ENCODE data around the gene INPP4A. TPM values are rescaled to one million over a fixed set of nuclear protein-coding genes. Genes with fewer than 3 reads are reported as not detected.

Gene INPP4A
- total RNA-seq, 2 donors from 2014 or later, result 10.9 to 12.2 TPM

GRCh38 chr2:98558852-98559530 lies 114.3 kb downstream of the INPP4A start:
- Histone ChIP-seq H3K9me3 (no peaks in the 10 kb centered on the region), H3K4me3 (no peak overlapping the region), H3K27me3 (no peaks in the 10 kb centered on the region), H3K36me3 (replicated peaks in 1 of 2; ENCODE audit: insufficient read depth in 1 of 2, low read depth in 2 of 2) (peaks cover 0 to 3% of the 10 kb centered on the region in 2 donors), H3K4me1 (no peaks in the 10 kb centered on the region), H3K27ac (no peak overlapping the region)
- TF ChIP-seq POLR2A (IDR thresholded peaks at IDR 0.05), result no peak
- no peak for TF ChIP-seq CTCF (IDR thresholded peaks at IDR 0.05)
- intact Hi-C loops (cut with DNase I), result no loop called here
- no peak for ATAC-seq
- 93 to 95% methylated on average over 16 of the region's 16 CpGs for WGBS, 2 donors
- DNase-seq, result no peak

- intact Hi-C loops (cut with DNase I), result no loop called here
- no peaks in the 10 kb centered on the region for H3K4me1 ChIP-seq
- no peaks in the 10 kb centered on the region for H3K27me3 ChIP-seq
- no peak for TF ChIP-seq CTCF (IDR thresholded peaks at IDR 0.05)
- H3K36me3 ChIP-seq (replicated peaks in 1 of 2; ENCODE audit: insufficient read depth in 1 of 2, low read depth in 2 of 2), result peaks cover 0 to 3% of the 10 kb centered on the region in 2 donors
- 82 to 89% methylated on average over 3 of the region's 3 CpGs for WGBS, 2 donors
- H3K9me3 ChIP-seq, result no peaks in the 10 kb centered on the region
- no peak overlapping the region for H3K27ac ChIP-seq
- DNase-seq (no peak), ATAC-seq (no peak)
- no peak overlapping the region for H3K4me3 ChIP-seq
These were observed 114.9 kb downstream of the INPP4A start for GRCh38 chr2:98559581-98559980.

DNA sequence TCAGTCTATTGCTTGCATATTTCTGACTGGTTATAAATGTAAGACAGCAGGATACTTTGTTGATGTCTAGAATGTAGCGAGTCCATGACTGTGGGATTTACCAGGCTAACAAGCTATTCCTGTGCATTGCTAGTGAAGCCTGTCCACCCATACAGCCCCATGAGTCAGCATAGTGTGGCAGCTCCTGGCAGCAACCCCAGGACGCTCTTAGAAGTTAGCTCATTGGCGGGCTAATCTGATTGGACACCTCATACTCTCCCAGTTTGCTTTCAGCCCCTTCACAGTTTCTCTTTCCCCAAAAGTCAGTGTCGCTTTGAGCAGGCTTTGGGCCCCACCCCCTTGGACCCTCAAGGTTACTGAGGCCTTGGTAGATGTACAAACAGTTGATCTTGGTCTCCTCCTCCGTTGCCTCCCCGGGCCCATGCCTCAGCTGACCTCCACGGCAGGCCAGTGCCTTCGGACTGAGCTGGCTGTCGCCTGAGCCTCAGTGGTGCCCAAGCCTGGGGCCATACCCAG lies 115.7 kb downstream of the INPP4A start:
- no peaks in the 10 kb centered on the region for H3K27me3 ChIP-seq
- intact Hi-C loops (cut with DNase I), result no loop called here
- H3K9me3 ChIP-seq, result no peaks in the 10 kb centered on the region
- H3K27ac ChIP-seq, result no peak overlapping the region
- TF ChIP-seq CTCF (IDR thresholded peaks at IDR 0.05) (no peak), POLR2A (IDR thresholded peaks at IDR 0.05) (no peak)
- H3K4me1 ChIP-seq, result no peaks in the 10 kb centered on the region
- H3K36me3 ChIP-seq (replicated peaks in 1 of 2; ENCODE audit: insufficient read depth in 1 of 2, low read depth in 2 of 2), result peaks cover 0 to 3% of the 10 kb centered on the region in 2 donors
- ATAC-seq, result no peak
- WGBS, 2 donors, result 88 to 92% methylated on average over 4 to 9 of the region's 9 CpGs
- DNase-seq, result no peak
- no peak overlapping the region for H3K4me3 ChIP-seq

GRCh38 chr2:98561018-98561417 lies 116.4 kb downstream of the INPP4A start:
- Histone ChIP-seq H3K4me3 (no peak overlapping the region), H3K4me1 (no peaks in the 10 kb centered on the region), H3K9me3 (no peaks in the 10 kb centered on the region), H3K27ac (no peak overlapping the region), H3K27me3 (no peaks in the 10 kb centered on the region), H3K36me3 (replicated peaks in 1 of 2; ENCODE audit: insufficient read depth in 1 of 2, low read depth in 2 of 2) (no peaks in the 10 kb centered on the region)
- ATAC-seq (no peak), DNase-seq (no peak)
- TF ChIP-seq POLR2A (IDR thresholded peaks at IDR 0.05), result no peak
- no peak for TF ChIP-seq CTCF (IDR thresholded peaks at IDR 0.05)
- intact Hi-C loops (cut with DNase I), result no loop called here
- WGBS, 2 donors, result 88 to 90% methylated on average over 9 of the region's 9 CpGs
